ENCODE data around the gene SRPK1.

DNA sequence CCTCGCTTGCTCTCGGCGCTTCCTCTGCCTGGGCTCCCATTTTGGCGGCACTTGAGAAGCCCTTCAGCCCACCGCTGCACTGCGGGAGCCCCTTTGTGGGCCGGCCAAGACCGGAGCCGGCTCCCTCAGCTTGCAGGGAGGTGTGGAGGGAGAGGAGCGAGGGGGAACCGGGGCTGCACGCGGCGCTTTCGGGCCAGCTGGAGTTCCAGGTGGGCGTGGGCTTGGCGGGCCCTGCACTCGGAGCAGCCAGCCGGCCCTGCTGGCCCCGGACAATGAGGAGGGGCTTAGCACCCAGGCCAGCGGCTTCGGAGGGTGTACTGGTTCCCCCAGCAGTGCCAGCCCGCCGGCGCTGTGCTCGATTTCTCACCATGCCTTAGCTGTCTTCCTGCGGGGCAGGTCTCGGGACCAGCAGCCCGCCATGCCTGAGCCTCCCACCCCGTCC, 10.2 kb upstream of the SRPK1 start:
- no peak for TF ChIP-seq CTCF (IDR thresholded peaks at IDR 0.05)
- no peak for TF ChIP-seq POLR2A (IDR thresholded peaks at IDR 0.05)

Data from uterus (tissue), 2 donors.